Umbilical cord (tissue), 2 donors: Measurements from ENCODE around the gene SMAD5. TPM values are rescaled to one million over a fixed set of nuclear protein-coding genes. Genes with fewer than 3 reads are reported as not detected.

Source experiments
- DNase-seq: peaks from one replicate; pipeline ENCODE4 v3.0.0-alpha.2; 2015; ENCODE audit warnings: low spot score
- total RNA-seq: library from RNA; depleted of rRNA; stranded (reverse); fragments of >200 nt; gene quantifications from one replicate; pipeline ENCODE4 v1.2.3, GENCODE V29; 2014; ENCODE audit warnings: low replicate concordance; ENCODE audit not compliant: insufficient read depth

SMAD5 gene
- total RNA-seq, 1 donor from 2014 or later, result 51.0 TPM

GRCh38 chr5:136153581-136154236, 21.1 kb downstream of the SMAD5 start:
- no peak for DNase-seq

- DNase-seq, result no peak
Observed at GRCh38 chr5:136155078-136155477, 22.4 kb downstream of the SMAD5 start.

GRCh38 chr5:136155761-136156160, 23.1 kb downstream of the SMAD5 start:
- no peak for DNase-seq

- no peak for DNase-seq
Observed at GRCh38 chr5:136157514-136157913, 24.9 kb downstream of the SMAD5 start.

GRCh38 chr5:136159457-136159856, 26.8 kb downstream of the SMAD5 start:
- peak; percentile 45 for DNase-seq

GRCh38 chr5:136162008-136162407, 29.4 kb downstream of the SMAD5 start:
- DNase-seq, result no peak

GRCh38 chr5:136164226-136164625, 31.6 kb downstream of the SMAD5 start:
- no peak for DNase-seq

GRCh38 chr5:136166909-136167308, 34.3 kb downstream of the SMAD5 start:
- DNase-seq, result no peak

GRCh38 chr5:136169218-136169617, 36.6 kb downstream of the SMAD5 start:
- no peak for DNase-seq

- DNase-seq, result peak; percentile 64
Observed at GRCh38 chr5:136174021-136174659, 41.5 kb downstream of the SMAD5 start.

- no peak for DNase-seq
Observed at GRCh38 chr5:136182618-136183017, 50.0 kb downstream of the SMAD5 start.

- DNase-seq, result no peak
Observed at GRCh38 chr5:136185974-136186665, 53.5 kb downstream of the SMAD5 start.

GRCh38 chr5:136186796-136187195, 54.2 kb downstream of the SMAD5 start:
- DNase-seq, result no peak

GRCh38 chr5:136188859-136189258, 56.2 kb downstream of the SMAD5 start:
- DNase-seq, result no peak

- DNase-seq, result peak; percentile 54
Observed at GRCh38 chr5:136190091-136190720, 57.6 kb downstream of the SMAD5 start.

GRCh38 chr5:136190904-136191303, 58.3 kb downstream of the SMAD5 start:
- DNase-seq, result no peak

GRCh38 chr5:136191304-136192014, 58.8 kb downstream of the SMAD5 start:
- DNase-seq, result no peak

- no peak for DNase-seq
Observed at GRCh38 chr5:136192015-136192525, 59.4 kb downstream of the SMAD5 start.

- peak; percentile 36 for DNase-seq
Observed at GRCh38 chr5:136192526-136193321, 60.1 kb downstream of the SMAD5 start, which contains the start of gene SMIM32. TSS of gene SMIM32 (minus strand) at chr5:136193162. CDS start at chr5:136192524, 638 bp downstream.

GRCh38 chr5:136193322-136193935, 60.8 kb downstream of the SMAD5 start:
- no peak for DNase-seq
